HepG2 (cell line): ENCODE results near the gene KCNQ5. TPM values are rescaled to one million over a fixed set of nuclear protein-coding genes. Genes with fewer than 3 reads are reported as not detected.

Experiments used
- ATAC-seq: fragments of 200-7000 bp; cut with Tn5 transposase; 3 replicates; pipeline ENCODE4 v1.9.1; 2020; ENCODE audit warnings: mild to moderate bottlenecking, moderate library complexity
- BruUV-seq: library from RNA; stranded (reverse); fragments of 400-500 nt; replicated peaks from 2 replicates; lab custom pipeline; 2021; lab: Mats Ljungman, UMichigan
- CTCF ChIA-PET: fragments of 300-600 bp; formaldehyde crosslinking; extraction: SDS; loops from one replicate; lab custom pipeline; 2021; ENCODE audit warnings: low total read pairs, inconsistent platforms, low intra/inter-chr PET ratio; lab: Yijun Ruan, JAX
- POLR2A ChIA-PET: fragments of 350-600 bp; sonication (Branson Sonifier 250); formaldehyde crosslinking; loops from one replicate; lab custom pipeline; 2020; ENCODE audit warnings: antibody characterized with exemption, inconsistent platforms; lab: Yijun Ruan, JAX
- DNase-seq: peaks from one replicate; pipeline ENCODE4 v3.0.0-alpha.2; 2015; ENCODE audit warnings: low spot score
- FAIRE-seq: peaks from 3 replicates; lab custom pipeline; 2011; peaks lifted over from hg19 to GRCh38; lab: Jason Lieb, UNC
- H2AFZ ChIP-seq: one replicate; pipeline ENCODE4 v1.6.1; 2011; ENCODE audit warnings: low read length, inconsistent platforms
- H3K27ac ChIP-seq: fragments of 300-600 bp; 3 replicates; pipeline ENCODE4 v1.8.0; 2011; ENCODE audit warnings: mixed run types, mild to moderate bottlenecking, mixed read lengths, low read length, inconsistent platforms; ENCODE audit not compliant: insufficient read depth; ENCODE audit errors: extremely low read length
- H3K27me3 ChIP-seq, 2 experiments: fragments of 200-600 bp in 1 of 2; 2 replicates in 1 of 2; 3 replicates in 1 of 2; pipeline versions ENCODE4 v1.6.0 to v1.8.0; 2011; ENCODE audit warnings: low read length in 2 of 2, mild to moderate bottlenecking in 2 of 2, moderate library complexity in 2 of 2, inconsistent platforms in 1 of 2; ENCODE audit not compliant: insufficient read depth in 2 of 2, control insufficient read depth in 1 of 2
- H3K36me3 ChIP-seq, 2 experiments: fragments of 200-600 bp in 1 of 2; replicated peaks in 1 of 2; 2 replicates in 1 of 2; 3 replicates in 1 of 2; pipeline versions ENCODE4 v1.5.1 to v1.8.0; 2011; ENCODE audit warnings: low read length in 2 of 2, inconsistent platforms in 1 of 2; ENCODE audit not compliant: insufficient read depth in 2 of 2, control insufficient read depth in 1 of 2
- H3K4me1 ChIP-seq: 2 replicates; pipeline ENCODE4 v1.5.1; 2012; ENCODE audit warnings: low read length, inconsistent platforms; ENCODE audit not compliant: insufficient read depth
- H3K4me2 ChIP-seq: 2 replicates; pipeline ENCODE4 v1.6.0; 2011; ENCODE audit warnings: low read depth, low read length, inconsistent platforms
- H3K4me3 ChIP-seq, 3 experiments: fragments of 200-600 bp in 1 of 3; sonication (generic), shearing (Covaris generic) in 1 of 3; replicated peaks in 1 of 3; 2 replicates each; pipeline ENCODE4 v1.5.1; 2011 to 2016; ENCODE audit warnings: low read length in 3 of 3, inconsistent platforms in 2 of 3, low read depth in 2 of 3, mild to moderate bottlenecking in 2 of 3, control low read depth in 1 of 3, mixed read lengths in 1 of 3; ENCODE audit not compliant: insufficient read depth in 1 of 3
- H3K79me2 ChIP-seq: one replicate; pipeline ENCODE4 v1.6.1; 2011; ENCODE audit warnings: low read length, inconsistent platforms; ENCODE audit not compliant: insufficient read depth
- H3K9ac ChIP-seq: 2 replicates; pipeline ENCODE4 v1.6.0; 2011; ENCODE audit warnings: mild to moderate bottlenecking, low read depth, low read length, inconsistent platforms; ENCODE audit not compliant: insufficient read depth
- H3K9me3 ChIP-seq: 2 replicates; pipeline ENCODE4 v1.5.1; 2012; ENCODE audit warnings: mild to moderate bottlenecking, low read length
- H4K20me1 ChIP-seq: 2 replicates; pipeline ENCODE4 v1.6.0; 2011; ENCODE audit warnings: inconsistent platforms, mild to moderate bottlenecking, low read length, moderate library complexity; ENCODE audit not compliant: insufficient read depth
- AGO2 ChIP-seq: fragments of 200-400 bp; formaldehyde crosslinking; optimal IDR thresholded peaks from 2 replicates; pipeline ENCODE3; 2017; ENCODE audit warnings: mild to moderate bottlenecking, low read depth, low read length, moderate library complexity
- HNRNPLL ChIP-seq: fragments of 200-400 bp; formaldehyde crosslinking; IDR thresholded peaks from 2 replicates; pipeline ENCODE4 v1.6.1; 2017; ENCODE audit warnings: mild to moderate bottlenecking, low read depth, low read length; ENCODE audit not compliant: poor library complexity, severe bottlenecking
- MAF1 ChIP-seq: sonication (generic); formaldehyde crosslinking; IDR thresholded peaks from 2 replicates; pipeline ENCODE4 v1.5.0; 2020; ENCODE audit warnings: missing genetic modification reagents, borderline replicate concordance
- SAP130 ChIP-seq: IDR thresholded peaks from 2 replicates; pipeline ENCODE4 v1.6.1; 2016; ENCODE audit warnings: low read depth
- ZBTB20 ChIP-seq: sonication (generic); formaldehyde crosslinking; IDR thresholded peaks from 2 replicates; pipeline ENCODE4 v1.8.1; 2023; ENCODE audit warnings: missing genetic modification reagents, low read depth, mild to moderate bottlenecking, borderline replicate concordance
- ZBTB3 ChIP-seq: sonication (generic); formaldehyde crosslinking; IDR thresholded peaks from 2 replicates; pipeline ENCODE4 v1.4.0; 2020; ENCODE audit warnings: low read depth, mild to moderate bottlenecking, moderate library complexity, missing genetic modification reagents, borderline replicate concordance
- ZNF10 ChIP-seq: sonication (generic); formaldehyde crosslinking; IDR thresholded peaks from 2 replicates; pipeline ENCODE4 v1.4.0; 2020; ENCODE audit warnings: mild to moderate bottlenecking, low read depth, missing genetic modification reagents, borderline replicate concordance
- ZNF296 ChIP-seq: sonication (generic); formaldehyde crosslinking; conservative IDR thresholded peaks from 2 replicates; pipeline ENCODE4 v1.5.0; 2020; ENCODE audit warnings: mild to moderate bottlenecking, missing genetic modification reagents
- ZNF589 ChIP-seq: sonication (generic); formaldehyde crosslinking; conservative IDR thresholded peaks from 2 replicates; pipeline ENCODE4 v1.8.0; 2022; ENCODE audit warnings: mild to moderate bottlenecking, moderate library complexity, missing genetic modification reagents
- ZNF652 ChIP-seq: IDR thresholded peaks from 2 replicates; pipeline ENCODE4 v1.6.1; 2016; ENCODE audit warnings: low read depth, borderline replicate concordance
- ZNF749 ChIP-seq: sonication (generic); formaldehyde crosslinking; IDR thresholded peaks from 2 replicates; pipeline ENCODE4 v1.8.0; 2022; ENCODE audit warnings: mild to moderate bottlenecking, missing genetic modification reagents, moderate library complexity, borderline replicate concordance
- WGBS: methylation state at CpG from one replicate; pipeline ENCODE4 v1.1.6; 2017; ENCODE audit warnings: low lambda C conversion rate; 5-methylcytosine and 5-hydroxymethylcytosine counted together
- in situ Hi-C: cut with HindIII; loops from 2 replicates; pipeline ENCODE4 v1.10.0; 2017; ENCODE audit warnings: low pct_unique_long_range_greater_than_20kb; ENCODE audit not compliant: extremely low pct_ligation_motif_present
- intact Hi-C: fragments of 100-400 bp; cut with micrococcal nuclease; formaldehyde crosslinking; loops from one replicate; pipeline ENCODE4 v1.10.0; 2022; ENCODE audit not compliant: unreplicated experiment
- polyA plus RNA-seq, 8 experiments: library from polyadenylated mRNA; depleted of rRNA in 3 of 8; stranded (reverse) in 7 of 8; unstranded in 1 of 8; fragments of >200 nt; fragmentation: Illumina TruSeq in 4 of 8; extraction: Trizol in 4 of 8; gene quantifications; 2 replicates each; pipeline versions ENCODE4 v1.2.1 to v1.2.3, GENCODE V29; 2011 to 2016; ENCODE audit warnings: low read depth in 4 of 8, missing spikeins in 1 of 8, mixed read lengths in 1 of 8; ENCODE audit not compliant: insufficient read depth in 1 of 8
- total RNA-seq, 5 experiments: library from RNA; depleted of rRNA; stranded (reverse); fragments of >200 nt; fragmentation: Illumina TruSeq; extraction: Trizol; gene quantifications; 2 replicates each; pipeline ENCODE4 v1.2.3, GENCODE V29; 2016; ENCODE audit warnings: low read depth in 1 of 5
- TF ChIP-seq, protein P1 (sequence below): sonication (generic); formaldehyde crosslinking; conservative IDR thresholded peaks from 2 replicates; pipeline ENCODE4 v1.4.0; 2020; ENCODE audit warnings: missing genetic modification reagents
- TF ChIP-seq, protein P2 (sequence below): IDR thresholded peaks from 2 replicates; pipeline ENCODE4 v1.6.1; 2012; ENCODE audit warnings: low read length, improper control_type of control experiment
- TF ChIP-seq, protein P3 (sequence below): sonication (generic); formaldehyde crosslinking; IDR thresholded peaks from 2 replicates; pipeline ENCODE4 v1.4.0; 2020; ENCODE audit warnings: mild to moderate bottlenecking, missing genetic modification reagents, borderline replicate concordance
- TF ChIP-seq, protein P4 (sequence below): IDR thresholded peaks from 2 replicates; pipeline ENCODE4 v1.6.1; 2016; ENCODE audit warnings: missing compliant biosample characterization, missing genetic modification reagents, borderline replicate concordance
- TF ChIP-seq, protein P5 (sequence below): sonication (generic); IDR thresholded peaks from 2 replicates; pipeline ENCODE4 v1.6.1; 2016; ENCODE audit warnings: low read depth, borderline replicate concordance

Gene KCNQ5
- total and polyA plus RNA-seq, 2 of the 13 experiments (the other 11 are each of a cell fraction or from before 2014, with no cell fraction given): 0.04 TPM; not detected in 1

DNA sequence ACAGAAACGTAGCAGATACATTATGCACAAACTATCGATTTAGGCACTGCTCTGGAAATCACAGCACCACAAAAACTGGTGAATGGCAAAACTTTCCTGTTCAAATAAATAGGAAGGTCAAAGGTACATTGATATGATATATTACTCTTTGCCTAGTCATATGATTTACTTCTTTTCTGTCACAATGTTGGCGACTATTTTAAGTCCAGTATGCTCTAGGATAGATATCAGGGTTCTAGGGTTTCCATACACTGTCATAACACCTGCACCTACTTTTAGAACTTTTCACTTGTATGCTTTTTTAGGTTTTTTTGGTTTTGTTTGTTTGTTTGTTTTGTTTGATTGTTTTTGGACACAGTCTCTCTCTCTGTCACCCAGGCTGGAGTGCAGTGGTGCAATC, 578.4 kb downstream of the KCNQ5 start (continued):
- TF ChIP-seq, protein P1, sequence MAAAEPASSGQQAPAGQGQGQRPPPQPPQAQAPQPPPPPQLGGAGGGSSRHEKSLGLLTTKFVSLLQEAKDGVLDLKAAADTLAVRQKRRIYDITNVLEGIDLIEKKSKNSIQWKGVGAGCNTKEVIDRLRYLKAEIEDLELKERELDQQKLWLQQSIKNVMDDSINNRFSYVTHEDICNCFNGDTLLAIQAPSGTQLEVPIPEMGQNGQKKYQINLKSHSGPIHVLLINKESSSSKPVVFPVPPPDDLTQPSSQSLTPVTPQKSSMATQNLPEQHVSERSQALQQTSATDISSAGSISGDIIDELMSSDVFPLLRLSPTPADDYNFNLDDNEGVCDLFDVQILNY: no peak
- TF ChIP-seq SAP130: no peak

DNA sequence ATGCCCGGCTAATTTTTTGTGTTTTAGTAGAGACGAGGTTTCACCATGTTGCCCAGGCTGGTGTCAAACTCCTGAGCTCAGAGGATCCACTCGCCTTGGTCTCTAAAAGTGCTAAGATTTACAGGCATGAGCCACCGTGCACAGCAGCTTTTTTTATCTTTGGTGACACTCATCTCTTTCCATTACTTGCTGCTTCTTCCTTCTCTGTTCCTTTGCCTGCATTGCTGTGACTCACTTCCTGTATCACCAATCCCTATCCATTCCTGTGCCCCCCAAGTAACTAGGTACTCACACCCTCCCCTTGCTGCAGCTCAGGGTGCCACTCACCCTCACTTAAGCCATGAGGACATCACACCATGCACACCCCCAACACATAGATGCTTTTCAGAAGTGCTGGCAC, 578.9 kb downstream of the KCNQ5 start:
- BruUV-seq: no TSS peak
- 0% methylated on average over 4 of the region's 4 CpGs for WGBS
- in situ Hi-C loops (no loop called here), intact Hi-C loops (no loop called here)
- Histone ChIP-seq H3K36me3 (no peaks in the 10 kb centered on the region), H3K79me2 (no peaks in the 10 kb centered on the region), H3K9ac (no peak overlapping the region), H4K20me1 (no peaks in the 10 kb centered on the region), H3K27ac (no peak overlapping the region), H3K27me3 (no peaks in the 10 kb centered on the region), H2AFZ (no peak overlapping the region), H3K9me3 (no peaks in the 10 kb centered on the region), H3K4me1 (no peaks in the 10 kb centered on the region), H3K4me3 (no peak overlapping the region), H3K4me2 (no peak overlapping the region)
- POLR2A ChIA-PET: no interaction called here
- ATAC-seq (no peak), DNase-seq (no peak), FAIRE-seq (no peak)
- CTCF ChIA-PET: no interaction called here
- TF ChIP-seq ZNF749 (CRISPR knock-in tag) (no peak), ZBTB20 (no peak), ZNF10 (CRISPR knock-in tag) (no peak), ZNF589 (CRISPR knock-in tag) (no peak), HNRNPLL (no peak), ZNF296 (CRISPR knock-in tag) (no peak), AGO2 (no peak), MAF1 (CRISPR knock-in tag) (no peak), ZBTB3 (no peak), ZNF652 (CRISPR knock-in tag) (no peak)
- TF ChIP-seq, protein P2, sequence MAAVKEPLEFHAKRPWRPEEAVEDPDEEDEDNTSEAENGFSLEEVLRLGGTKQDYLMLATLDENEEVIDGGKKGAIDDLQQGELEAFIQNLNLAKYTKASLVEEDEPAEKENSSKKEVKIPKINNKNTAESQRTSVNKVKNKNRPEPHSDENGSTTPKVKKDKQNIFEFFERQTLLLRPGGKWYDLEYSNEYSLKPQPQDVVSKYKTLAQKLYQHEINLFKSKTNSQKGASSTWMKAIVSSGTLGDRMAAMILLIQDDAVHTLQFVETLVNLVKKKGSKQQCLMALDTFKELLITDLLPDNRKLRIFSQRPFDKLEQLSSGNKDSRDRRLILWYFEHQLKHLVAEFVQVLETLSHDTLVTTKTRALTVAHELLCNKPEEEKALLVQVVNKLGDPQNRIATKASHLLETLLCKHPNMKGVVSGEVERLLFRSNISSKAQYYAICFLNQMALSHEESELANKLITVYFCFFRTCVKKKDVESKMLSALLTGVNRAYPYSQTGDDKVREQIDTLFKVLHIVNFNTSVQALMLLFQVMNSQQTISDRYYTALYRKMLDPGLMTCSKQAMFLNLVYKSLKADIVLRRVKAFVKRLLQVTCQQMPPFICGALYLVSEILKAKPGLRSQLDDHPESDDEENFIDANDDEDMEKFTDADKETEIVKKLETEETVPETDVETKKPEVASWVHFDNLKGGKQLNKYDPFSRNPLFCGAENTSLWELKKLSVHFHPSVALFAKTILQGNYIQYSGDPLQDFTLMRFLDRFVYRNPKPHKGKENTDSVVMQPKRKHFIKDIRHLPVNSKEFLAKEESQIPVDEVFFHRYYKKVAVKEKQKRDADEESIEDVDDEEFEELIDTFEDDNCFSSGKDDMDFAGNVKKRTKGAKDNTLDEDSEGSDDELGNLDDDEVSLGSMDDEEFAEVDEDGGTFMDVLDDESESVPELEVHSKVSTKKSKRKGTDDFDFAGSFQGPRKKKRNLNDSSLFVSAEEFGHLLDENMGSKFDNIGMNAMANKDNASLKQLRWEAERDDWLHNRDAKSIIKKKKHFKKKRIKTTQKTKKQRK: no peak
- TF ChIP-seq, protein P3, sequence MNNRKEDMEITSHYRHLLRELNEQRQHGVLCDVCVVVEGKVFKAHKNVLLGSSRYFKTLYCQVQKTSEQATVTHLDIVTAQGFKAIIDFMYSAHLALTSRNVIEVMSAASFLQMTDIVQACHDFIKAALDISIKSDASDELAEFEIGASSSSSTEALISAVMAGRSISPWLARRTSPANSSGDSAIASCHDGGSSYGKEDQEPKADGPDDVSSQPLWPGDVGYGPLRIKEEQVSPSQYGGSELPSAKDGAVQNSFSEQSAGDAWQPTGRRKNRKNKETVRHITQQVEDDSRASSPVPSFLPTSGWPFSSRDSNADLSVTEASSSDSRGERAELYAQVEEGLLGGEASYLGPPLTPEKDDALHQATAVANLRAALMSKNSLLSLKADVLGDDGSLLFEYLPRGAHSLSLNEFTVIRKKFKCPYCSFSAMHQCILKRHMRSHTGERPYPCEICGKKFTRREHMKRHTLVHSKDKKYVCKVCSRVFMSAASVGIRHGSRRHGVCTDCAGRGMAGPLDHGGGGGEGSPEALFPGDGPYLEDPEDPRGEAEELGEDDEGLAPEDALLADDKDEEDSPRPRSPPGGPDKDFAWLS (CRISPR knock-in tag): no peak
- TF ChIP-seq, protein P4, sequence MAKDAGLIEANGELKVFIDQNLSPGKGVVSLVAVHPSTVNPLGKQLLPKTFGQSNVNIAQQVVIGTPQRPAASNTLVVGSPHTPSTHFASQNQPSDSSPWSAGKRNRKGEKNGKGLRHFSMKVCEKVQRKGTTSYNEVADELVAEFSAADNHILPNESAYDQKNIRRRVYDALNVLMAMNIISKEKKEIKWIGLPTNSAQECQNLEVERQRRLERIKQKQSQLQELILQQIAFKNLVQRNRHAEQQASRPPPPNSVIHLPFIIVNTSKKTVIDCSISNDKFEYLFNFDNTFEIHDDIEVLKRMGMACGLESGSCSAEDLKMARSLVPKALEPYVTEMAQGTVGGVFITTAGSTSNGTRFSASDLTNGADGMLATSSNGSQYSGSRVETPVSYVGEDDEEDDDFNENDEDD (CRISPR knock-in tag): no peak
- TF ChIP-seq, protein P5, sequence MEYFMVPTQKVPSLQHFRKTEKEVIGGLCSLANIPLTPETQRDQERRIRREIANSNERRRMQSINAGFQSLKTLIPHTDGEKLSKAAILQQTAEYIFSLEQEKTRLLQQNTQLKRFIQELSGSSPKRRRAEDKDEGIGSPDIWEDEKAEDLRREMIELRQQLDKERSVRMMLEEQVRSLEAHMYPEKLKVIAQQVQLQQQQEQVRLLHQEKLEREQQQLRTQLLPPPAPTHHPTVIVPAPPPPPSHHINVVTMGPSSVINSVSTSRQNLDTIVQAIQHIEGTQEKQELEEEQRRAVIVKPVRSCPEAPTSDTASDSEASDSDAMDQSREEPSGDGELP: no peak
